IMR-90 (cell line): Measurements from ENCODE around the gene TAF1D. TPM values are rescaled to one million over a fixed set of nuclear protein-coding genes. Genes with fewer than 3 reads are reported as not detected.

Experiments
- ATAC-seq: fragments of 200-7000 bp; cut with Tn5 transposase; 2 replicates; pipeline ENCODE4 v1.9.1; 2020; ENCODE audit warnings: low read depth, mild to moderate bottlenecking, moderate library complexity
- BruUV-seq: library from RNA; stranded (reverse); fragments of 400-500 nt; replicated peaks from 2 replicates; lab custom pipeline; 2021; lab: Mats Ljungman, UMichigan
- CTCF ChIA-PET: fragments of 300-600 bp; formaldehyde crosslinking; extraction: SDS; loops from one replicate; lab custom pipeline; 2021; ENCODE audit warnings: antibody characterized with exemption; lab: Yijun Ruan, JAX
- POLR2A ChIA-PET: fragments of 300-600 bp; sonication (Branson Sonifier 250); formaldehyde crosslinking; loops from one replicate; lab custom pipeline; 2022; ENCODE audit warnings: antibody characterized with exemption; ENCODE audit not compliant: unreplicated experiment; lab: Charles Lee
- DNase-seq: peaks from one replicate; pipeline ENCODE4 v3.0.0; 2013
- H2AFZ ChIP-seq: replicated peaks from 2 replicates; pipeline ENCODE3; 2013; ENCODE audit warnings: low read length, mild to moderate bottlenecking; ENCODE audit not compliant: poor library complexity
- H2AK5ac ChIP-seq: 2 replicates; pipeline ENCODE4 v1.6.1; 2013; ENCODE audit warnings: low read depth, low read length, inconsistent platforms
- H2AK9ac ChIP-seq: replicated peaks from 2 replicates; pipeline ENCODE3; 2013; ENCODE audit warnings: mild to moderate bottlenecking, low read depth, low read length, moderate library complexity; ENCODE audit not compliant: poor library complexity
- H2BK120ac ChIP-seq: 2 replicates; pipeline ENCODE4 v1.6.1; 2013; ENCODE audit warnings: low read depth, low read length, inconsistent platforms
- H2BK15ac ChIP-seq: 3 replicates; pipeline ENCODE4 v1.6.1; 2013; ENCODE audit warnings: low read depth, low read length, inconsistent platforms
- H2BK20ac ChIP-seq: 2 replicates; pipeline ENCODE4 v1.6.1; 2013; ENCODE audit warnings: low read depth, mild to moderate bottlenecking, inconsistent platforms, low read length, moderate library complexity
- H2BK5ac ChIP-seq: 2 replicates; pipeline ENCODE4 v1.6.1; 2013; ENCODE audit warnings: mild to moderate bottlenecking, low read depth, low read length, inconsistent platforms; ENCODE audit not compliant: poor library complexity, severe bottlenecking
- H3K14ac ChIP-seq: replicated peaks from 2 replicates; pipeline ENCODE4 v1.6.1; 2013; ENCODE audit warnings: low read depth, low read length, inconsistent platforms
- H3K18ac ChIP-seq: 2 replicates; pipeline ENCODE4 v1.6.1; 2013; ENCODE audit warnings: low read depth, low read length, control low read depth
- H3K23ac ChIP-seq: 2 replicates; pipeline ENCODE4 v1.6.1; 2013; ENCODE audit warnings: low read depth, low read length, inconsistent platforms
- H3K27ac ChIP-seq: 2 replicates; pipeline ENCODE4 v1.5.1; 2013; ENCODE audit warnings: mild to moderate bottlenecking, control low read depth, low read length; ENCODE audit not compliant: insufficient read depth
- H3K27me3 ChIP-seq: 2 replicates; pipeline ENCODE4 v1.6.1; 2013; ENCODE audit warnings: low read length; ENCODE audit not compliant: control insufficient read depth, insufficient read depth
- H3K36me3 ChIP-seq: 2 replicates; pipeline ENCODE4 v1.6.1; 2013; ENCODE audit warnings: low read length, mixed read lengths; ENCODE audit not compliant: control insufficient read depth, insufficient read depth
- H3K4ac ChIP-seq: 2 replicates; pipeline ENCODE4 v1.6.1; 2013; ENCODE audit warnings: low read depth, low read length, inconsistent platforms
- H3K4me1 ChIP-seq: 2 replicates; pipeline ENCODE4 v1.6.1; 2013; ENCODE audit warnings: low read length, mixed read lengths; ENCODE audit not compliant: control insufficient read depth, insufficient read depth
- H3K4me2 ChIP-seq: 2 replicates; pipeline ENCODE4 v1.6.1; 2013; ENCODE audit warnings: low read depth, mild to moderate bottlenecking, control low read depth, low read length, moderate library complexity
- H3K4me3 ChIP-seq: 2 replicates; pipeline ENCODE4 v1.5.1; 2013; ENCODE audit warnings: low read depth, mild to moderate bottlenecking, control low read depth, low read length, moderate library complexity; ENCODE audit not compliant: insufficient read depth
- H3K56ac ChIP-seq: 2 replicates; pipeline ENCODE4 v1.6.1; 2013; ENCODE audit warnings: low read length, inconsistent platforms; ENCODE audit not compliant: insufficient read depth; ENCODE audit errors: extremely low read depth
- H3K79me1 ChIP-seq, 2 experiments: 2 replicates each; pipeline ENCODE4 v1.6.1; 2013; ENCODE audit warnings: low read length in 2 of 2, inconsistent platforms in 1 of 2, low read depth in 1 of 2
- H3K9ac ChIP-seq: 2 replicates; pipeline ENCODE4 v1.6.1; 2013; ENCODE audit warnings: low read depth, low read length, control low read depth
- H3K9me1 ChIP-seq: 2 replicates; pipeline ENCODE4 v1.6.1; 2013; ENCODE audit warnings: low read length, inconsistent platforms; ENCODE audit not compliant: insufficient read depth
- H3K9me3 ChIP-seq: 2 replicates; pipeline ENCODE4 v1.6.1; 2013; ENCODE audit warnings: low read length; ENCODE audit not compliant: control insufficient read depth, insufficient read depth
- H4K20me1 ChIP-seq: 2 replicates; pipeline ENCODE4 v1.6.1; 2013; ENCODE audit warnings: low read length, inconsistent platforms; ENCODE audit not compliant: insufficient read depth
- H4K5ac ChIP-seq: 2 replicates; pipeline ENCODE4 v1.6.1; 2013; ENCODE audit warnings: mild to moderate bottlenecking, low read depth, low read length, control low read depth
- H4K8ac ChIP-seq, 2 experiments: 2 replicates each; pipeline ENCODE4 v1.6.1; 2013; ENCODE audit warnings: low read depth in 2 of 2, low read length in 2 of 2, control low read depth in 1 of 2, inconsistent platforms in 1 of 2
- H4K91ac ChIP-seq: 2 replicates; pipeline ENCODE4 v1.6.1; 2013; ENCODE audit warnings: low read depth, low read length, inconsistent platforms; ENCODE audit not compliant: insufficient read depth
- CEBPB ChIP-seq: IDR thresholded peaks from 2 replicates; pipeline ENCODE4 v1.6.1; 2012; ENCODE audit warnings: low read depth, low read length, improper control_type of control experiment
- FOS ChIP-seq: fragments of 150-350 bp; IDR thresholded peaks from 2 replicates; pipeline ENCODE4 v1.6.1; 2016; ENCODE audit warnings: low read depth, low read length
- POLR2A ChIP-seq: IDR thresholded peaks from 2 replicates; pipeline ENCODE4 v1.6.1; 2012; ENCODE audit warnings: mild to moderate bottlenecking, low read depth, low read length
- WGBS, 2 experiments: methylation state at CpG; one replicate each; pipeline versions ENCODE4 v1.1.5 to v1.1.7; 2013; ENCODE audit warnings: missing lambda C conversion rate in 2 of 2; ENCODE audit not compliant: insufficient read length in 1 of 2; ENCODE audit errors: extremely low coverage in 2 of 2; 5-methylcytosine and 5-hydroxymethylcytosine counted together
- dilution Hi-C: fragments of 300-500 bp; cut with HindIII; formaldehyde crosslinking; loops from one replicate; pipeline ENCODE4 v1.14.3; 2018; ENCODE audit warnings: low sequenced_read_pairs; ENCODE audit not compliant: unreplicated experiment
- in situ Hi-C: fragments of 300-500 bp; cut with MboI; formaldehyde crosslinking; loops from 3 replicates; pipeline ENCODE4 v1.14.3; 2019; ENCODE audit warnings: low sequenced_read_pairs, inconsistent platforms, mixed read lengths
- intact Hi-C: fragments of 100-400 bp; cut with micrococcal nuclease; formaldehyde crosslinking; loops from 2 replicates; pipeline ENCODE4 v1.10.0; 2022
- polyA plus RNA-seq, 3 experiments: library from polyadenylated mRNA; depleted of rRNA; stranded (reverse); fragments of >200 nt; gene quantifications; 2 replicates each; pipeline ENCODE4 v1.2.3, GENCODE V29; 2012; ENCODE audit warnings: low replicate concordance in 1 of 3
- total RNA-seq: library from RNA; depleted of rRNA; stranded (reverse); fragments of >200 nt; gene quantifications from 2 replicates; pipeline ENCODE4 v1.2.3, GENCODE V29; 2012

TAF1D gene
- total and polyA plus RNA-seq, 2 of the 4 experiments (the other 2 are of a cell fraction), result 56.8 to 133 TPM

GRCh38 chr11:93740031-93740729, 1.1 kb downstream of the TAF1D start:
- in situ Hi-C loops (no loop called here), intact Hi-C loops (loop anchor here (2.0 kb wide), 1 partner anchor 765 kb away; no protein-coding TSS in a partner anchor), dilution Hi-C loops (no loop called here)
- Histone ChIP-seq H2BK120ac (no peak overlapping the region), H3K56ac (peak overlapping the region; percentile 95), H3K23ac (peak overlapping the region; percentile 12; the same call in 1 of the 2 replicates), H3K18ac (peak overlapping the region; percentile 0; the same call in 1 of the 2 replicates), H4K8ac (peak overlapping the region; percentile 86 to 97; a peak in 3 of 4 replicates), H3K27me3 (no peaks in the 10 kb centered on the region), H4K91ac (peak overlapping the region; percentile 29; the same call in 1 of the 2 replicates), H3K9me1 (0 out of 2 replicates have a peak, but pooled peaks cover 2% of the 10 kb centered on the region), H3K4me3 (peak overlapping the region; percentile 70), H3K36me3 (peaks cover 30% of the 10 kb centered on the region), H2BK20ac (no peak overlapping the region), H2AK9ac (peak overlapping the region; percentile 83), H3K4me1 (peaks cover 3% of the 10 kb centered on the region; the same call in 1 of the 2 replicates), H3K4ac (peak overlapping the region; percentile 94), H2BK15ac (no peak overlapping the region), H3K79me1 (peaks cover 11 to 32% of the 10 kb centered on the region in 2 experiments; a peak in 3 of 4 replicates), H4K5ac (no peak overlapping the region), H3K9ac (peak overlapping the region; percentile 100), H3K27ac (peak overlapping the region; percentile 94), H2AK5ac (peak overlapping the region; percentile 41), H2AFZ (no peak overlapping the region), H3K14ac (peak overlapping the region; percentile 97), H4K20me1 (peaks cover 47% of the 10 kb centered on the region), H3K9me3 (no peaks in the 10 kb centered on the region), H3K4me2 (peak overlapping the region; percentile 87), H2BK5ac (peak overlapping the region; percentile 91)
- CTCF ChIA-PET, result no interaction called here
- ATAC-seq, result no peak
- no TSS peak for BruUV-seq
- TF ChIP-seq FOS, result no peak; the same call in 1 of the 2 replicates
- TF ChIP-seq CEBPB, result 0 out of 2 replicates have a peak, but pooled peaks have one; percentile 2
- 0 out of 2 replicates have a peak, but pooled peaks have one; percentile 27 for TF ChIP-seq POLR2A
- POLR2A ChIA-PET, result interaction anchor here (0.6 to 1.5 kb wide), 6 partner anchors 11 to 989 kb away, joined by 3 to 9 read pairs (median 4); partner anchors contain the start of gene MED17
- WGBS, 2 experiments, result 7% methylated on average over 4 of the region's 18 CpGs; no CpG with 5 or more reads in 1 of the 2 experiments
- DNase-seq, result peak; percentile 56
